Measurements from ENCODE around the gene LIM2.

Gene LIM2

DNA sequence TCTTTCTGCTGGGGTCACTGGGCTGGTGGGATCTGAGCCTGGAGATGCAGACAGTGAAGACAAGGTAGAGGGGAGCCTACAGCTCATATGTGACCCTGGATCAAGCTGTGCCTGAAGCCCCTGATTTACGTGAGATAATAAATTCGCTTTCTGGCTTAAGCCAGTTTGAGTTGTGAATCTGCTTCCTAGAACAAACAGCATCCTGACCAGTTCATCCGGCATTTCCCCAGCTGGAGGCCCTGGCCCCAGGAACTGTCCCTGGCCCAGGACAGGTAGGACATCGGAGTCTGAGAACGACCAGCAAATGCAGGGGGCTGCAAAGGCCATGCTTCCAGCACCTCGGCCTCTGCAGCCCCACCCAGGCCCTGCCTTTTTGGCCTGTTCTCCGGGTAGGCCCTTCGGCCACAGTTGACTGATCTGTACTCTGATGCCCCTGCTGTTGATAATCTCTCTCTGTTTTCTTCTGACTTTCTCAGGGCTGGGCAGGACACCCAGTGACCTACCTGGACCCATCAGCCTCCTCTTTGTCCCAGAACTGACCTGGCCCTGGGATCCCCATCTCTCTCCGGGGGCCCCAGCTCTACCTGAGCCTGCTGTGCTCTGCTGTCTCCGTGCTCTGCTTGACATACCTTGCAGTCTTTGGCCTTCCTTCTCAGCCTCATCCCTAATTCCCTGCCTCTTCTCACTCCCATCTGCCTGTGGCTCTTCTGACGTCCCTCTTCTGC lies 36.3 kb downstream of the LIM2 start:
- no peaks in the 10 kb centered on the region for H3K27me3 Mint-ChIP-seq
- H3K27ac Mint-ChIP-seq, result peak overlapping the region; percentile 43
- H3K4me1 Mint-ChIP-seq, result peaks cover 21% of the 10 kb centered on the region
- CTCF ChIA-PET, result no interaction called here
- no peak overlapping the region for H3K4me3 Mint-ChIP-seq
- peaks cover 40% of the 10 kb centered on the region for H3K36me3 Mint-ChIP-seq
- no peaks in the 10 kb centered on the region for H3K9me3 Mint-ChIP-seq
- no peak for DNase-seq

DNA sequence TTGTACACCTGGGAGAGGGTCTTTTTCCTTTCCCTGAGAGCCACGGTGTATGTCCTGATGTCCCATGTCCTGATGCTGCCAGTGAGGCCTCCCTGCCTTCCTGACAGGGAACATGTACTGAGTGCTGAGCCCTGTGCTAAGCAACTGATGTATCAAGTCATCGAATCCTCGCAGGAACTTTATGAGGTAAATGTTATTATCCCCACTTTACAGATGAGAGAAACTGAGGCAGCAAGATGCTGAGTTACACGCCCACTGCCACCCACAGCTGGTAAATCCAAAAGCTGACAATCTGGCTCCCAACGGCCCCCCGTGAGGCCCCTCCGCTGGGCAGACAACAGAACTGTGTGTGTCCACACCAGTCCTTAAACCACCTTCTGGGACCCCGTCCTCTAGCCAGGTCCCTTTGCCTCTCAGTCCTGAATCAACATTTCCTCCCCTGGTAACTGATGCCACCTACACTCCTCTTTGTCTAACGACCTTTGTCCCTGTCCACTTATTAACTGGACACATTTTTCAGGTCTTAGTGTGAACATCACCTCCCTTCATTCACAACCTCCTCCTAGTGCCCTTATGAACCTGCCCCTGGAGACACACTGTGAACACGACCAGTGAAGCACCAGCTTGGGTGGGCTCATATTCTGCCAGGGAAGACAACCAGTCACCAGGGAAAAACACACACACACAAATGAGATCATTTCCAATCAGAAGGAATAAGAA lies 40.4 kb downstream of the LIM2 start:
- H3K27ac Mint-ChIP-seq, result no peak overlapping the region

DNA sequence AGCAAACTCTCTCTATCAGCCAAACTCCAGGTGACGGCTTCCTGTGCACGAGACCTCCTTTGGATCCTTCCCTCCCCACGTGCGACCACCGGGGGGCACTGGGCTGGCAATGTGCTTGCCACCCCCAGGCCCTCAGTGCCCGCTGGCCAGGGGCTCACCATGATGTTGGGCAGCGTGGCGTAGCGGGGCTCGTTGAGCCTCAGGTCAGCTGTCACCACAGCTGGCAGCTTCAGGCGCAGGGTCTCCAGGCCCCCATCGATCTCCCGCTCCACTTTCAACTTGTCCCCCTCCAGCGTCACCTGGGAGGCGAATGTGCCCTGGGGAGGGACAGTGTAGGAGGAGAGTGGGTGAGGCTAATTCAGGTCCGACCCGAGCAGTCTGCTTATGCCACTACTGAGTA lies 41.0 kb downstream of the LIM2 start:
- no peak overlapping the region for H3K27ac Mint-ChIP-seq
- H3K4me3 Mint-ChIP-seq, result no peak overlapping the region
- H3K27me3 Mint-ChIP-seq, result peaks cover 11% of the 10 kb centered on the region
- H3K4me1 Mint-ChIP-seq, result no peaks in the 10 kb centered on the region
- CTCF ChIA-PET, result no interaction called here
- peaks cover 35% of the 10 kb centered on the region for H3K36me3 Mint-ChIP-seq
- no peak for DNase-seq
- no peaks in the 10 kb centered on the region for H3K9me3 Mint-ChIP-seq

More for the DNA sequence above, 40.4 kb downstream of the LIM2 start:
- DNase-seq, result no peak
- Mint-ChIP-seq H3K36me3 (peaks cover 42% of the 10 kb centered on the region), H3K9me3 (no peaks in the 10 kb centered on the region), H3K4me3 (no peak overlapping the region), H3K27me3 (peaks cover 5% of the 10 kb centered on the region), H3K4me1 (no peaks in the 10 kb centered on the region)
- CTCF ChIA-PET, result no interaction called here

DNA sequence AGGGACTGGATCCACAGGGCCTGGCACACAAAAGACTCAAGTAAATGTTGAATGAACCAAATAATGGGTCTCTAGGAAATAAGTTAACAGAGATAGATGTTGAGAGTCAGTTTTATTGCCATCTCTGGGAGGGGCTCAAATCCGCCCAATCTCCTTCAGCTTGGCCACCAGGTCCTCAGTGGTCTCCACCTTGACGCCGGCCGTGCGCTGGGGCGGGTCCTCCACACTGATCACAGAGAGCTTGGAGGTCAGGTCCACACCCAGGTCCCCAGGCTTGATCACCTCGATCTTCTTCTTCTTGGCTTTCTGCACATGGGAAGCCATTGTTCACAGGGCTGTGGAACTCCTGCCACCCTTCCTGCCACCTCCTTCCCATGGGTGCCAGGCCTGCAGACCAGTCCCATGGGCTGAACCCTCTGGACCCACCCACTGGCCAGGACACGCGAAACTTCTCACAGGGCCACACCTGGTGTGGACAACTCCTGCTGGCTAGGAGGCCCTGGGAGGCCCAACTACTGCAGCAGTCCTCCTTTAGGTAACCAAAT lies 42.6 kb downstream of the LIM2 start:
- no peak overlapping the region for H3K4me3 Mint-ChIP-seq
- H3K4me1 Mint-ChIP-seq, result peaks cover 4% of the 10 kb centered on the region

DNA sequence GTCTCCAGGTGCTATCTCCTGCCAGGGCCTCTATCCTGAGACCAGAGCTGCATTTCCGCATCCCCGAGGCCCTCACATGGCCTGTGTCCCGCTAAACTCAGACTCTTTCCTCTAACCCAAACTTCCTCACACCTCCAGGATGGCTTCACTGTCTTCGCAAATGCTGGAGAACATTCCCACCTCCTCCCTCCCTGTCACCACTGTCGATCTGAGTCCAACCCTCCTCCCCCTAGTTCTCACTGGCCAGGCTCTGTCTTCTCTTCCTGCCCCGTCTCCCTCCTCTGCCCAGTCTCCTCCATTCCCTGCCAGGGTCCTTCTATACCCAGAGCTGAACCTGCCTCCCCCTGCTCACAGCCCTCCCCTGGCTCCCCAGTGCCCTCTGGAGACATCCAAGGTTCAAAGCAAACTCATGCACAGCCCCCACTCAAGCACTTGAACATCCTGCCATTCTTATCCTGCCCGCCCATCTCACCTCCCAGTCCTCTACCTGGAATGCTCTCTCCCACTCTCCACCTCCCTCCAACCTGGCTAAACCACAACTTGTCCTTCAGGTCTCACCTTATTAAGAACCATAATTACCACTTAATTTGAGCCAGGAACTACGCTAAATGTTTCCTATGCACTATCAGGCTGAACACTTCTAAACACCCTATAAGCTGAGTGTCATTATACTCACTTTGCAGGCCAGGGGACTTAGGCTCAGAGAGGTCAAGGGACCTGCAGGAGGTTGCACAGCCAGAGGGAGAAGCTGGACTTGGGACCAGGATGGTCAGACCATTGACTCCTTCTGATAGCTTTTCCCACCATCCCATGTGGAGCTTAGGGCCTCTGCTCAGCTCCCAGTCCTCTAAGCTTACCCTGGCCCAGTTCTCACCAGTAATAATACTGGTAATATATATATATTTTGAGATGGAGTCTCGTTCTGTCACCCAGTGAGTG lies 44.9 kb downstream of the LIM2 start:
- CTCF ChIA-PET, result interaction anchor here (0.9 to 1.4 kb wide), 2 partner anchors 53 to 65 kb away, joined by 3 to 4 read pairs; no protein-coding TSS in a partner anchor
- no peak overlapping the region for H3K4me3 Mint-ChIP-seq
- no peak for DNase-seq
- H3K27ac Mint-ChIP-seq, result no peak overlapping the region
- H3K27me3 Mint-ChIP-seq, result peaks cover 44% of the 10 kb centered on the region
- peaks cover 19% of the 10 kb centered on the region for H3K36me3 Mint-ChIP-seq
- no peaks in the 10 kb centered on the region for H3K9me3 Mint-ChIP-seq
- H3K4me1 Mint-ChIP-seq, result peaks cover 16% of the 10 kb centered on the region

More for the DNA sequence above, 42.6 kb downstream of the LIM2 start:
- peaks cover 25% of the 10 kb centered on the region for H3K36me3 Mint-ChIP-seq
- H3K27ac Mint-ChIP-seq, result no peak overlapping the region
- H3K9me3 Mint-ChIP-seq, result no peaks in the 10 kb centered on the region
- CTCF ChIA-PET, result no interaction called here
- no peak for DNase-seq
- peaks cover 27% of the 10 kb centered on the region for H3K27me3 Mint-ChIP-seq

DNA sequence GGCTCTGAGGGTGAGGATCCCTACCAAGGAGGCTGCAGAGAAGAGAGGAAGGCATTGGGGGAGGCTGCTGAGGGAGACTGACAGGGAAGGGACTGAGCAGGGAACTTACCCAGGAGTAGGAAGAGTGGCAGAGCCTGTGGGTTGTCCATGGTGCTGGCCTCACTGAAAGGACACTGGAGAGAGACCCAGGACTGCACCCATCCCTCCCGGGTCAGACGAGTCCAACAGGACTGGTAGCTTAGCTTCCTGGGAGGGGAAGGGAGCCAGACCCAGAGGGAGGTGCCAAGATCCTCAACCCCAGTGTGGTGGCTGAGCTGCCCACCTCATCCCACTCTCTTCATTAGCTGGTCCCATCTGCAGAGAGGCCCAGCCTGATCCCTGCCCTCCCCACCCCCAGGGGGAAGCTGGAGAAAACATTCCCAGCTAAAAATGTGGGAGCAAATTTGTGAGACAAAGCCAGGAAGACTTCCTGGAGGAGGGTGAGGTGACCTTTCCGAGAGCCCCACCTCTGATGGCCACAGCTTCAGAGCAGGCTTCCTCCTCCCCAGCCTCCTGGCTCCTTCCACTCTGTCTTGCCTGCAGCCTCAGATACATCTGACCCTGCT lies 45.7 kb downstream of the LIM2 start, which contains the start of gene VSIG10L:
Gene VSIG10L (minus strand): TSS at position 164 of the 605 bp plus-strand sequence. CDS start 15 bp downstream, at position 149.
- no peaks in the 10 kb centered on the region for H3K9me3 Mint-ChIP-seq
- H3K27me3 Mint-ChIP-seq, result peaks cover 49% of the 10 kb centered on the region
- H3K4me3 Mint-ChIP-seq, result peak within 1 kb of the TSS; percentile 59
- H3K4me1 Mint-ChIP-seq, result peaks cover 16% of the 10 kb centered on the region
- no peak within 1 kb of the TSS for H3K27ac Mint-ChIP-seq
- H3K36me3 Mint-ChIP-seq, result peaks cover 15% of the 10 kb centered on the region
- DNase-seq, result no peak
- CTCF ChIA-PET, result interaction anchor here (1.4 to 1.8 kb wide), 2 partner anchors 23 to 53 kb away, joined by 4 to 6 read pairs; no protein-coding TSS in a partner anchor

DNA sequence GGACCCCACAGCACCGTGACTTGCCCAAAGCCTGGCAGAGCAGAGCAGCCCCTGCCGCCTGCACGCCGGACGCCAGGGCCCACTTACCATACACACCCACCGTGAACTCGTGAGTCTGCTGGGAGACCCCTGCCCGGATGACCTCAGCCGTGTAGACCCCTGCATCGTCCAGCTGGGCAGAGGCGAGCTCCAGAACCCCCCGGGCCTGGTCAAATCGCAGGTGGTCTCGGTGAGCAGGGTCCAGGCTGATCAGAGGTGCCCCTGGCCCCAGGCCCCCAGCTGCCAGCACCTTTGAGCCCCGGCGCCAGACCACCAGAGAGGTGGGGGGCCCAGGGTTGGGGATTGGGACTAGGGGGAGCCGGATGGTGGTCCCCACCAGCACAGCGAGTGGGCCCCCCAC lies 46.7 kb downstream of the LIM2 start:
- Mint-ChIP-seq H3K4me1 (peaks cover 16% of the 10 kb centered on the region), H3K36me3 (peaks cover 7% of the 10 kb centered on the region), H3K4me3 (peak overlapping the region; percentile 59), H3K9me3 (no peaks in the 10 kb centered on the region), H3K27ac (no peak overlapping the region), H3K27me3 (peaks cover 54% of the 10 kb centered on the region)
- no peak for DNase-seq
- CTCF ChIA-PET, result interaction anchor here (0.8 to 1.8 kb wide), 5 partner anchors 12 to 100 kb away, joined by 3 to 6 read pairs (median 4); partner anchors contain the start of gene SIGLEC10

DNA sequence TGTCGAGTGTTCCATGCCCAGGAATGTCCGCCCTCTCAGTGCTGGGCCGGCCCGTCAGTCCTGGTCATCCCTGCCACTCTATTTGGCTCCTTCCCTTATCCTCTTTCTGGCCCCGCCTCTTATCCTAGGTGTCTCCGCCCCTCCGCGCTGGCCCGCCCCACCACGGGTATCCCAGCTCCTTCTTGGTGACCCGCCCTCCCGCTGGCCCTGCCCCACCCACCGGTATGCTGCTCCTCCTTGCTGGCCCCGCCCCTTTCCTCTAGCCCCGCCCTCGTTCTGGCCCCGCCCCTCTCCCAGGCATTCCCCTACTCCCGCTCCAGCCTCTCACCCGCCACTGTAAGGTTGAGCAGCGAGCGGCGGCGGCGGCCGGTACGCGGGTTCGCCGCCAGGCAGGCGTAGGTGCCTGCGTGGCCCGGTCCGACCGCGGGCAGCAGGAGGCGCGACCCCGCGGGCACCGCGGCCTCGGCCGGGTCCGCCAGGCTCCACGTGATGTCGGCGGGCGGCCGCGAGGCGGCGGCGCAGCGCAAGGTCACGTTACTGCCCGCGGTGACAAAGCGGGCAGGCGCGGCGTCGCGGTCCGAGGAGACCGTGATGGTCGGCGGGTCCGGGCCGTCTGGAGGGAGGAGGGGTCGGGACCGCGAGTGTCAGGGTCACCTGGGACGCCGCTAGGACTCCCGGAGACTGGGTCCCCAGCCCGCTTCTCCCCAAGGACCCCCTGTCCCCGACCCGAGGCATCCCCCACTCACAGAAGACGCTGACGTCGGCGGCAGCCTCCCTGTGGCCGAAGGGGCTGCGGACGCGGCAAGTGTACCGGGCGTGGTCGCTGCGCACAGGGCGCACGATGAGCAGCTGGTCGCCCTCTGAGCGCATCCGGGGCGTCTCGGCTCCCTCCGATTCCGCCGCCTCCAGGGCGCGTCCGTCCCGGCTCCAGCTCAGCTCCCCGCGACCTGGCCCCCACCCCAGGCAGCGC lies 47.8 kb downstream of the LIM2 start:
- Mint-ChIP-seq H3K27ac (peak overlapping the region; percentile 19), H3K9me3 (no peaks in the 10 kb centered on the region), H3K4me1 (peaks cover 16% of the 10 kb centered on the region), H3K4me3 (peak overlapping the region; percentile 83), H3K27me3 (peaks cover 55% of the 10 kb centered on the region), H3K36me3 (peaks cover 4% of the 10 kb centered on the region)
- CTCF ChIA-PET, result interaction anchor here (0.6 to 3.2 kb wide), 12 partner anchors 11 to 102 kb away, joined by 3 to 27 read pairs (median 4); partner anchors contain the start of genes ETFB and SIGLEC10
- DNase-seq, result peak; percentile 95

DNA sequence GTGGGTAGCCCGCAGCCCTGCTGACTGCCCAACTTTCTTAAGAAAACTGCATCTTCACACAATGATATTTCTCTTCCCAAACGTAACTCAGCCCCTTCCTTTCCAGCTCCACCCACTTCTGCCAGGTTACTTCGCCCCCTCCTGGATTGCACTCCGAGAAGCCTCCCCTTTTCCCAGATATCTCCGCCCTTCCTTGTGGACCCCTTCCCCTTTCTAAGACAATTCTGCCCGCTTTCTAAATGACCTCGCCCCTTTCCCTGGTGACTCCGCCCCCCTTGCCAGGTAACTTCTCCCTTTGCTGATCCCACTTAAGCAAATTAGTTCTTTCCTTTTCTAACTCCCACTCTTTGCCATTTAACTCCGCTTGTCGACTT lies 48.5 kb downstream of the LIM2 start:
- peak overlapping the region; percentile 83 for H3K4me3 Mint-ChIP-seq
- peaks cover 55% of the 10 kb centered on the region for H3K27me3 Mint-ChIP-seq

DNA sequence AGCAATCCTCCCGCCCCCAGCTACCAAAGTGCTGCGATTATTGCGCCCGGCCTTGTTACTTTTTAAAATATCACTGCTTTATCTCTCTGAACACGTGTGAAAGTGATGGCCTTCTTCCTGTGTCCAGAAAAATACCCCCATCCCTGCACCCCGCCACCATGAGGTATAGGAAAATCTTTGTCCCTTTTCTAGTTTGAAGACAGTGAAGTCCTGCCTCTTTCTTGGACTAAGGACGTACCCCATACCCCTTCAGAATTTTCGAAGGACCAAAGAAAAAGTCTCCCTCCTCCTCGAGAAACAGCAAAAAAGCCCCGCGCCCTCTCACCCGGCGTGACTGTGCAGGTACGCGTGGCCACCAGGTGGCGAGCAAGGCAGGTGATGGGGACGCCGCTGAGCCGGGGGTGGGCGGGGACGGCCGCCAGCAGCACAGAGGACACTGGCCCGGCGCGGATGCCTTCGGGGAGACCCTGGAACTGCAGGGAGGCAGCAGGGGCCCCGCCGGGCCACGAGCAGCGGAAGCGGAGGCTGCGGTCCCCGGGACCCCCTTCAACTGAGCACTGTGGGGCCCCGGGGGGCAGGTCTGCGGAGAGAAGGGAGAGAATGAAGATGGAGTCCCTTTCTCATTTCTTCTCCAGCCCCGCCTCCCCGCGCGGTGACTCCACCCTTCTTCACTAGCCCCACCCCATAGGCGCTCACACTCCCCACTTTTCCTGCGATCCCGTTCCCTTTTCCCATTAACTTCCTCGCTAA lies 49.0 kb downstream of the LIM2 start:
- Mint-ChIP-seq H3K27me3 (peaks cover 55% of the 10 kb centered on the region), H3K4me3 (peak overlapping the region; percentile 83), H3K4me1 (peaks cover 16% of the 10 kb centered on the region), H3K27ac (no peak overlapping the region), H3K36me3 (no peaks in the 10 kb centered on the region), H3K9me3 (no peaks in the 10 kb centered on the region)
- CTCF ChIA-PET, result interaction anchor here (0.6 to 3.2 kb wide), 11 partner anchors 20 to 101 kb away, joined by 3 to 27 read pairs (median 6); partner anchors contain the start of genes ETFB and SIGLEC10
- DNase-seq, result peak; percentile 91

More for the DNA sequence above, 48.5 kb downstream of the LIM2 start:
- CTCF ChIA-PET, result interaction anchor here (0.6 to 3.2 kb wide), 9 partner anchors 19 to 100 kb away, joined by 3 to 27 read pairs (median 6); partner anchors contain the start of gene ETFB
- peak overlapping the region; percentile 19 for H3K27ac Mint-ChIP-seq
- H3K36me3 Mint-ChIP-seq, result no peaks in the 10 kb centered on the region
- no peak for DNase-seq
- peaks cover 16% of the 10 kb centered on the region for H3K4me1 Mint-ChIP-seq
- no peaks in the 10 kb centered on the region for H3K9me3 Mint-ChIP-seq

DNA sequence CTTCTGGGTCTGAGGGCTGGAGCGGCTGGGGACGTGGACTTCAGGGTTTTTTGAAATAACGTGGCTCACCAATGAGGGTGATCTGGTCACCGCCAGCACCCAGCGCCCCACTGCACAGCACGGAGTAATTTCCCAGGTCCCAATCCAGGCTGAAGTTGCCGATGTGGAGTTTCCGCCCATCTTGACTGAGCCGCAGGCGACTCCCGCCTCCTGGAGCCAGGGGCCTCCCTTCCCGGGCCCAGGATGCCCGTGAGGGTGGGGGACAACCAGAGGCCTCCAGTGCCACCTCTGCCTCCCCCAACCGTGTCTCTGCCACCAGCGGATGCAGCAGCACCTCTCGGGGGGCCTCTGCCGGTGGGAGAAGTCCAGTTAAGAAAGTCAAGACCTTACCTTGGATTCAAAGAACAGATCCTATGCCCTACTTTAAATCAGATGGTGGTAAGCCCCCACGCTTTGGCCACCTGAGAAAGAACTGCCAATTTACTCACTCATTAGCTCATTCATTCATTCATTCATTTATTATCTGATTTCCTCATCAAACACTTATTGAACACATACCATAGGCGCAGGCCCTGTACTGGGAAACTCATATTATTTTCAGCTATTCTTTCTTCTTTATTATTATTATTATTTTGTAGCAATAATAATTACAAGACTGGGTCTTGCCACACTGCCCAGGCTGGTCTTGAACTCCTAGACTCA lies 49.8 kb downstream of the LIM2 start:
- peaks cover 55% of the 10 kb centered on the region for H3K27me3 Mint-ChIP-seq
- H3K4me3 Mint-ChIP-seq, result peak overlapping the region; percentile 83
- H3K4me1 Mint-ChIP-seq, result peaks cover 16% of the 10 kb centered on the region
- CTCF ChIA-PET, result interaction anchor here (0.7 to 3.2 kb wide), 7 partner anchors 28 to 102 kb away, joined by 3 to 27 read pairs (median 6); partner anchors contain the start of genes ETFB and SIGLEC10
- no peak overlapping the region for H3K27ac Mint-ChIP-seq
- no peaks in the 10 kb centered on the region for H3K36me3 Mint-ChIP-seq
- DNase-seq, result no peak
- no peaks in the 10 kb centered on the region for H3K9me3 Mint-ChIP-seq

All from activated naive CD4-positive, alpha-beta T cell treated with anti-CD3 and anti-CD28 coated beads, Interleukin-2, amount 10 ng/mL, durations not matched to agents 7 days and 5 days (primary cell).